ENCODE data around the gene CAMKK2.
"Not testable (repeated sequence)": the region's sequence is repeated elsewhere in the genome, so short reads cannot be mapped to it uniquely, and the experiment has no call there.

Gene CAMKK2

GRCh38 chr12:121278169-121279070 is 18.1 kb downstream of the CAMKK2 start:
- no peak for DNase-seq

- no peak for DNase-seq
Measured at GRCh38 chr12:121277374-121277759, 19.1 kb downstream of the CAMKK2 start.

GRCh38 chr12:121274036-121274763 is 22.3 kb downstream of the CAMKK2 start:
- DNase-seq, result no peak

- no peak for DNase-seq
Measured at GRCh38 chr12:121273364-121273896, 23.1 kb downstream of the CAMKK2 start.

- no peak for DNase-seq
Measured at GRCh38 chr12:121267822-121268221, 28.7 kb downstream of the CAMKK2 start.

DNA sequence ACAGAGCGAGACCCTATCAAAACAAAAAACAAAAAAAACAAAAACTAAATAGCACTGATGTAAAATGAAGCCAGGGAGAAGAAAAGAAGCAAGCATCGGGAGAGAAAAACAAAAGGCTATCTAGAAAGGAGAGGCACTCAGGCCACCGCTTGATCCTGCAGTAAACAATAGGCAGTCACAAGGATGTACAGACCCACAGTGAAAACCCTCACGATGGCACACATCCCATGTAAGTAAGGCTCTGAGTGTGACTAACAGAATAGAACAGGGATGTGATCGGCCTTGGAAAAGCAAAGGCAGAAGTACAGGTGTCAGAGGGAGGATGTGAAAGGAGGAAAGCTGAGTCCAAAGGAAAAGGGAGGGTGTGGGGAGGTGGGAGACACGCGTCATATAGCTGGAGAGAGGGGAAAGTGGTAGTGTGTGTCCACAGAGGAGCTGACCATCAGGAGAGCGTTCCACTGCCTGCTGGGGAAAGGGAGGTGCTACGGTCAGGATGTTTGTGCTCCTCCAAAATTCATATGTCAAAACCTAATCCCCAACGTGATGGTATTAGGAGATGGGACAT is 31.5 kb downstream of the CAMKK2 start:
- no peak for DNase-seq

GRCh38 chr12:121264135-121264534 is 32.4 kb downstream of the CAMKK2 start:
- DNase-seq, result no peak

DNA sequence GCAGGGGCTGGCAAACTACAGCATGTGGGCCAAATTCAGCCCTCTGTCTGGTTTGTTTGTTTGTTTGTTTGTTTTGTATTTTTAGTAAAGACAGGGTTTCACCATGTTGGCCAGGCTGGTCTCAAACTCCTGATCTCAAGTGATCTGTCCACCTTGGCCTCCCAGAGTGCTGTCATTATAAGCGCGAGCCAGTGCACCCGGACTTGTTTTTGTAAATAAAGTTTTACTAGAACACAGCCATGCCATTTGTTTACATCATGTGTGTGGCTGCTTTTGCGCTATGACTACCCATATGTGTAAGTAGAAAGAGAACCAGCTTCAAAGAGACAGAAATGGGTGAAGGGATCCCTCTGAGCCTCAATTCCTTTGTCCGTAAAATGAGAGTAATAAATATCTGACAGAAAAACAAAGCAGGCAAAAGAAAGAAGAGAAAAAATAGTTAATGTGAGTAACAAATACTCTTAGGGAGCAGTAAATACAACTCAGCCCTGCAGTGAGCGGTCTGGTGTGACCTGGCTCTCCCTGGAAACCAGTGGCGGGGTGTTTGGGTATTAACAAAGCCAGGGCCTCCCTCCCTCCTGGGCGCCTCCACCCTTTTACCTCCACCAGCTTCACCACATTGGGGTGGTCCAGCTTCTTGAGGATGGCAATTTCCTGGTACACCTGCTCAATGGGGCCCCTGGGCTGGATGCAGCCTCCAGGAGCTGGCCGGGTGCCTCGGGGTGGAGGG is 33.1 kb downstream of the CAMKK2 start:
- no peak for DNase-seq

- DNase-seq, result no peak
Measured at GRCh38 chr12:121261398-121261797, 35.1 kb downstream of the CAMKK2 start.

- no peak for DNase-seq
Measured at GRCh38 chr12:121260091-121260490, 36.4 kb downstream of the CAMKK2 start.

GRCh38 chr12:121259074-121259473 is 37.4 kb downstream of the CAMKK2 start:
- no peak for DNase-seq

DNA sequence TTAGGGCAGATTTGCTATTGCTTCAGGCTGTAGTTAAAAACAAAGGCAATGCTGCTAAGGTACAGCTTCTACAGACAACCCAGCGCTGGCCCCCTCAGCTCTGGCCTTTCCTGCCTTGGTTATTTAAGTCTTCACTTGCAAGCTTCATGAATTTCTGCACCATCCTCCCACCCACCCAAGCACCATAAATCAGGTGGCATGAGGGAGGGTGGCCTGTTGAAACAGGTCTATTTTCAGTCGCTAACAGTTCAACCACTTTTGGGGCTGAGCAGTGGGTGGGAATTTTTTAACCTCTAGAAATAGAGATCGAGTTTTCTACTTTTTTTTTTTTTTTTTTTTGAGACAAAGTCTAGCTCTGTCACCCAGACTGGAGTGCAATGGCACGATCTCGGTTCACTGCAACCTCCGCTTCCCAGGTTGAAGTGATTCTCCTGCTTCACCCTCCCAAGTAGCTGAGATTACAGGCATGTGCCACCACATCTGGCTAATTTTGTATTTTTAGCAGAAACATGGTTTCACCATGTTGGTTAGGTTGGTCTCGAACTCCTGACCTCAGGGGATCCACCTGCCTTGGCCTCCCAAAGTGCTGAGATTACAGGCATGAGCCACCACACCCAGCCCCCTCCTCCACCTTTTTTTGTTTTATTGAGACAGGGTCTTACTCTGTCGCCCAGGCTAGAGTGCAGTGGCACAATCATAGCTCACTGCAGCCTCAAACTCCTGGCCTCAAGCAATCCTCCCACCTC is 38.6 kb downstream of the CAMKK2 start:
- not testable (repeated sequence) for DNase-seq

DNA sequence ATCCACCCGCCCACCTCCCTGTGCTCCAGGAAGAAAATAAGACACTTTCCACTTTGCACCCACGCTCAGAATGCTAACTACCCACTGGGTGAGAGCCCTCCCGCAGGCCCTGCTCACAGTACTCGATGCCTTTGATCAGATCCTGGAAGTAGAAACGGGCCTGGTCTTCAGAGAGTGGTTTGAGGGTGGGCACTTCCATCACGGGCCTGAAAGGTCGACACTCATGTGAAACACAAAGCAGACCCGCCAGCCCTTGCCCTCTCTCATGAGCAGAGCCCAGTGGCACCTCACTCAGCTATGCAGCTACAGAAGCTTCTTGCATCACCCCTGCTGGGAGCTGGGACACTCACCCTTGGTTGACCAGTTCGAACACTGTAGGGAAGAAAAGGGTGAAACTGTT is 41.1 kb downstream of the CAMKK2 start:
- no peak for DNase-seq

DNA sequence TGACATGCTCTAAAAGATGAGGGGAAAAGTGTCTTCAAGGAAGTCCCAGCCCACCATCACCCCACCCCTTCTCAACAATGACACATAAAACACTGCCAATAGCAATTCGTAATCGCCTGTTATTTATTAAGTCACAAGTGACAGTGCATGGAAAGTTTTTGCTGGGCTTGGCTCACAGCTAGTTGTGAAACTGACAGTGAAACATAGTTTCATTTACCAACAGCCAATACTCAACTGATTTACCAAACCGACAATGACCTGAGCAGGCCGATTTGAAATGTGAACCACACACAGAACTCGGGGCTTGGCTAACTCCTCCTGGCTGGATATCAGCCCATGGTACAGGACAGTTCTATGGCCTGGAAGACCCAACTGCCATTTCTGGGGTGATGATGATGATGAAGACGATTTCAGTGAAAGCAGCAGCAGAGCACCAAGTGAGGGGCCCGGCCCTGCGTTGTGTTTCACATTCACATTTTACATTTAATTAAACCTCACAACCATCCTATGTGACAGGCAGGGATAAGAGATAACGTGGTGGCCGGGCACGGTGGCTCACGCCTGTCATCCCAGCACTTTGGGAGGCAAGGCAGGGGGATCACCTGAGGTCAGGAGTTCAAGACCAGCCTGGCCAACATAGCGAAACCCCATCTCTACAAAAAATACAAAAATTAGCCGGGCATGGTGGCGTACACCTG is 42.7 kb downstream of the CAMKK2 start:
- no peak for DNase-seq

DNA sequence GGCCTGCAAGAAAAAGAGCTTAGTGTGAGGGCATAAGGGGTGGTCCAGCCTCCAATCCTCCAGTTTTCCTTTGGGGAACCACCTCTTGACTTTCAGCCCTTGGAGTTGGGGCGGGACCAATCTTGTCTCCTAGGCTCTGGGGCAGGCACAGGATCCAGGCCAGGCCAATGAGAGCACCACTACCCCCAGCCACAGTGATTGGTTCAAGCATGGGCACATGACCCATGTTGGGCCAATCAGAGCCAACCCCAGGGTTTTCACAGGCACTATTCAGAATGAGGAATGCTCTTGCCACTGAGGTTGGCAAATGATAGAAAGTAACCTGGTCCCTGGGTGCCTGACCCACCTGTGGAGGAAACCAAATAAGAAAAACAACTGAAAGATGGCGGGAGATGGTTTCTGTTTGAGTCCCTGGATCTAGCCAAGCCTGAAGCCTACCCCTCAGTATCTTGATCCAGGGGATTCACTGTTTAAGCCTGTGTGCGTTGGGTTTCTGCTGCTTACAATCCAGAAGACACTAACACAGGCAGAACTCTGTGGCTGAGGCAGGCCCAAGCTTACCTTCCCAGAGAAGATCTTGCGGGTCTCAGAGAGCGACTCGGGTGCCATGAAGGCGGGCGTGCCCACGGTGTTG is 43.7 kb downstream of the CAMKK2 start:
- no peak for DNase-seq

GRCh38 chr12:121251838-121252237 is 44.7 kb downstream of the CAMKK2 start:
- DNase-seq, result no peak

DNA sequence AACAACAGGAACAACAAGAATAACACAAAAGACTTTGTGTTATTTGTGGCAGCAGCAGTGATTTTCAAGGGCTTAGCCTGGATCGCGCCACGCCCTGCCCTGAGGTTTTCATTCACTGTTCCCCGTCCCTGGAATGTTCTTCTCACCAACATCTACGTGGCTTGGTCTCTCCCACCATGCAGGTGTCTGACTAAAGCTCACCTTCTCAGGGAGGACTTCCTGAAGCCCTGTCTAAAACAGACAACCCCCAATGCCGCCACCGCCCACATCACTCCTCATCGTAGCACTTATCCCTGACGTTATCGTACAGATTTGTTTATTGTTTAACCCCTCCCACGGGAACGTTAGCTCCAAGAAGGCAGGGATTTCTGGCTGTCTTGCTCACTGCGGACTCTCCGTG is 46.1 kb downstream of the CAMKK2 start:
- DNase-seq, result no peak

DNA sequence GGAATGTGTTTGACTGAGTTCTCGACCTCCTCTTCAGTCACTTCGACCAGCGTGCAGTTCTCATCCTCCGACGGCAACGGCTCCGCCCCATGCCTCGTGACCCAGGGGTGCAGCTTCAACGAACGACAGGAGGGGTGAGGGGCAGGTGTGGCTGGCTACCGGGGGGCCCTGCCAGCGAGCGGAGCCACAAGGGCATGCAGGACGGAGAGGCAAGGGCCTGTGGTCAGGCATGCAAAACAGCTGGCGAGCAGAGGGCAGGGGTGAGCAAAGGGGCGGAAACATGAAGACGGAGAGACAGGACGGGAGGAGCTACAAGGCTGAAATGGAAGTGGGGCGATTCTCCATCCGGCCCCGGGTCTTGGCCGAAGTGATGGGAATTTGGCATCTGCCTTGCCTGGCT is 47.9 kb downstream of the CAMKK2 start:
- no peak for DNase-seq

DNA sequence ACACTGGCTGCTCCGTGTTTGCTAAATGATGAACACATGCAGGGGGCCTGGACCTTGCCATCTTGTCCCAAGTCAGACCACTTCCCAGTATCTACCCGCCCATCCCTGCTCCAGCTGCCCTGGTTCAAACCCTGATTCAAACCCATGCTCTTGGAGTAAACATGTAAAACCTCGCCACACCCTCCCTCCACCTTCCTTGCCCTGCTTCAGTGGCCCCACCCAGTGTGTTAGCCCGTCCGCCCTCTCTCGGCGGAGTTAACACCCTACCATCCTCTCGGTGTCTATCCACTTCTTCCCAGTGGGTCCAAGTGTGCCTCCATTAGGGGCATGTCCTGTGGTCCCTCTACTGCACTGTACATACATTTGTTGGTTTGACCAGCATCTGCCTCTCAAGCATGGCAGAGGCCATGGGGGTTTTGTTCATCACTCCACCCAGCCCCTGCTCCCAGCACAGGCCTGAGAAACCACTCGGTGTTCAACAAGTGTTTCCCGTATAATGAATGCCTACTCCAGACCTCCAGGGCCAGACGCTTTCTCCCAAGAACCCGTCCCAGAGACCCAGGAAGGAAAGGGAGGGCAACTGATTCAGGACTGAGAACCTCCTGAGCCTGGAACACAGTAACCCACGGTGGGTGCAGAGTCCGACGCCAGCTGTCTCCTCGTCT is 49.5 kb downstream of the CAMKK2 start:
- no peak for DNase-seq

DNA sequence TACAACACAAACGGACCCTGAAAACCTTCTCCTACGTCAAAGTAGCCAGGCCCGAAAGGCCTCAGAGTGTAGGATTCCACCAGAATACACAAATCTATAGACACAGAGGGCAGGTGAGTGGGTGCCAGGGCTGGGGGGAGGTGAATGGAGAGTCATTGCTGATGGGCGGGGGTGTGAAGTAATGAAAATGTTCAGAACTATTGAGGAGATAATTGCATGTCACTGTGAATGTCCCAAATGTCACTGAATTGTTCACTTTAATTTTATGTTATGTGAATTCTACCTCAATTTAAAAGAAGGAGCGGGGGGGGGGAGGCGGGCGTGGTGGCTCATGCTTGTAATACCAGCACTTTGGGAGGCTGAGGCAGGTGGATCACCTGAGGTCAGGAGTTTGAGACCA is 50.6 kb downstream of the CAMKK2 start:
- no peak for DNase-seq
